ENCODE data around the gene FADD.

Gene FADD

DNA sequence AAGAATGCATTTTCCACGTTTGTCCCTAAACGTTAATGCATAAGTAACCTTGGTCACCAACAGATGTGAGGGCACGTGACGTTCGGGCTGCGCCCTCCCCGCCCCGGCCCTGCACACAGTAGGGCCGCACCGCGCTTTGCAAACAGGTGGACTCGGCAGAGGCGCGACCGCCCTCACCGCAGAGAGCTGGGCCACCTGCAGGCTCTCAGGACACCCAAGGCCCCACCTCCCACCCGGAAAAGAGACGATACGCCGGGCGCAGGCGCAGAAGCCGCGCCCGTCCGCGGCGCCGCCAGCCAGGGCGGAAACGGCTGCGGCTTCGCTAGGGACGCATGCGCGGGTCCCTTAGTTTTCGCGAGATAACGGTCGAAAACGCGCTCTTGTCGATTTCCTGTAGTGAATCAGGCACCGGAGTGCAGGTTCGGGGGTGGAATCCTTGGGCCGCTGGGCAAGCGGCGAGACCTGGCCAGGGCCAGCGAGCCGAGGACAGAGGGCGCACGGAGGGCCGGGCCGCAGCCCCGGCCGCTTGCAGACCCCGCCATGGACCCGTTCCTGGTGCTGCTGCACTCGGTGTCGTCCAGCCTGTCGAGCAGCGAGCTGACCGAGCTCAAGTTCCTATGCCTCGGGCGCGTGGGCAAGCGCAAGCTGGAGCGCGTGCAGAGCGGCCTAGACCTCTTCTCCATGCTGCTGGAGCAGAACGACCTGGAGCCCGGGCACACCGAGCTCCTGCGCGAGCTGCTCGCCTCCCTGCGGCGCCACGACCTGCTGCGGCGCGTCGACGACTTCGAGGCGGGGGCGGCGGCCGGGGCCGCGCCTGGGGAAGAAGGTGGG, at the start of gene FADD:
Gene FADD (plus strand): TSS at position 377 of the 831 bp plus-strand sequence. CDS start 164 bp downstream, at position 541.
- DNase-seq = peak; percentile 77

DNA sequence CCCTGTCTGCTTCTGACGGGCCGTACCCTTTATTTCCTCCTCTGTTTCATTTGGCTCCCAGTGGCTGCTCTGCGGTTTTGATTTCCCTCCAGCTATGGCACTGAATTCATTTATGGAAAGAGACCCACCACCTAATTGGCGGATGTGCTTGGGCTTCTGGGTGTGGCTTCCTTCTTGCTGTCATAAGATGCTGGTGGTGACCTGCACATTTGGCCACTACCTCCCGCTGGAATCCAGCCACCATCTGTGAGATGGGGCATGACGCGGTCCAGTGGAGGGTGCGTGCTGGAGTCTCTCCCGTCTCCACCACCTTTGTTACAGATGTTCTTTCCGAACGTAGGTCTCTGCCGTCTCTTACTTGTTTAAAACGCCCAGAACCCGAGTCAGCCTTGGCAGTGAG, 47.7 kb upstream of the FADD start:
- DNase-seq = no peak

- no peak for DNase-seq
These were observed 46.6 kb upstream of the FADD start for GRCh38 chr11:70156291-70157037.

GRCh38 chr11:70158201-70158600, 44.9 kb upstream of the FADD start:
- DNase-seq = no peak

- no peak for DNase-seq
These were observed 44.2 kb upstream of the FADD start for GRCh38 chr11:70158757-70159389.

DNA sequence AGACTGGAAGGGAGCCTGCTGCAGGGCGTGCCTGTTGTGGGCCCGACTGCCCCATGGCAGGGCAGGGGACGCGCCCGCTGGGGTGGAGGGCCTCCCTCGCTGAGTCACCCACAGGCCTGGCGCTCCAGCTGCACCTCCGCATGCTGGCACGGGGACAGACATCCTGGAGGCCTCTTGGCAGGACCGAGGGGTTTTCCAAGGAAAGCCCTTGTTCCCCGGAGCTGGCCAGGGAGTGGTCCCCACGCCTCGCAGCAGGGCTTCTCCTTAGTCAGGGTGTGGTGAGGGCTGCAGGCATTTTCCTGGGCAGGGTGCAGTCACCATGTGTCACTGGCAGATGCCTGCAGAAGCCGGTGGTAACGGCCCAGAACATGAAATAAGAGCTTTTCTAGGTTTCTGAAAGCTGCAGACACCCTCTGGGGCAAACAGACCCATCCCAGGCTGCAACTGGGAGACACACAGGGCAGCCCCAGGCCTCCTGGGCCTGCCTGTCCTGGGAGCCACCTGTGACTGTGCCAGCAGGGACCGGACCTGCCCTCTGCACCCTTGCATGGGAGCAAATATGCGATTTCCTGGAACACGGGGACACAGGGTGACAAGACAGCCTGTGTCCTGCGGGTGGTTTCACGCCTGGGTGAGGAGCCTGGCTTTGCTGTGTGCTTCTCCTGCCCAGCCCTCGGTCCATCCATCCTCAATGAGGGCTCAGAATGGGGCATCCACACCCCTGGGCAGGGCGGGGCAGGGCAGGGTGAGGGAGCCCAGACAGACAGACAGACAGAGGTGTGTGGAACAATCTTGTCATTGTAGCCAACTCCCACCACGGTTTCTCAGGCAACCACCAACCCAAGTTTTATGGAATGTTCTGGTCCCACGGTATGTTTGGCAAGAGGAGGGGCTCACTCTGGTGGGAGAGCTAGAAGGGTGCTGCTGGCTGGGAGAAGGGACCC, 43.2 kb upstream of the FADD start:
- no peak for DNase-seq

DNA sequence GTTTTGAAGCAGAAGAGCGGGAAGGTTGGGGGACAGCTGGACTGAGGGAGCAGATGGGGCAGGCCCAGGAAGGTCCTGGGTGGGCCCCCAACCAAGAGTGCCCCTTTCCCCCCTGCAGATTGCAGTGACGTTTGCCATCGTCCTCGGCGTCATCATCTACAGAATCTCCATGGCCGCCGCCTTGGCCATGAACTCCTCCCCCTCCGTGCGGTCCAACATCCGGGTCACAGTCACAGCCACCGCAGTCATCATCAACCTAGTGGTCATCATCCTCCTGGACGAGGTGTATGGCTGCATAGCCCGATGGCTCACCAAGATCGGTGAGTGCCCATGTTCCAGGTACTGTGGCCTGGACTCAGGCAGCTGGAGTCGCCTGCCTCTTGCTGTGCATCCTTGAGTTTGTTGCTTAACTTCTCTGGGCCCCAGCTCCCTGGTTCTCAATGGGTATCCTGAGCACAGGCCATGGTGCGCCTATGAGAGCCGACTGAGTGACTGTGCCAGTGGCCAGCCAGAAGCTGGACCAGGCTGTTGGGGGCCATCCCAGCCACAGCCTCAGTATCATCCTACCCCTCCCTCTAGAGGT, 42.0 kb upstream of the FADD start:
- DNase-seq = no peak

- no peak for DNase-seq
These were observed 38.4 kb upstream of the FADD start for GRCh38 chr11:70164705-70165104.

- no peak for DNase-seq
These were observed 36.0 kb upstream of the FADD start for GRCh38 chr11:70167120-70167519.

GRCh38 chr11:70167723-70168404, 35.2 kb upstream of the FADD start:
- no peak for DNase-seq

DNA sequence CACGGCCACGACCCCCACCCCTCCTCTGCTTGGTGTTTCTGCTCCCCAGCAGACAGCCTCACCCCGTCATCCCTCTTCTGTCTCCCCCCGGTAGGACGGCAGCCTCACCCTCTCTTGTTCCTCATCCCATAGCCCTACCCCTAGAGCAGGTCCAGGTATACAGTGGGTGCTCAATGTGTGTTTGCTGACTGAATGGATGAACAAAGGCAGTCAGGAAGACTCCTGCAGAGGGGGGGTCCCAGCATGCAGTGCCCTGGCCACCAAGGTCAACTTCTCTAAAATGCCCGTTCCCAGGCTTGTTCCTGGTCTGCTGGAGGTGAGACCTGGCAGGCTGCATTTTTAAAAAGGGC, 34.7 kb upstream of the FADD start:
- DNase-seq = no peak

DNA sequence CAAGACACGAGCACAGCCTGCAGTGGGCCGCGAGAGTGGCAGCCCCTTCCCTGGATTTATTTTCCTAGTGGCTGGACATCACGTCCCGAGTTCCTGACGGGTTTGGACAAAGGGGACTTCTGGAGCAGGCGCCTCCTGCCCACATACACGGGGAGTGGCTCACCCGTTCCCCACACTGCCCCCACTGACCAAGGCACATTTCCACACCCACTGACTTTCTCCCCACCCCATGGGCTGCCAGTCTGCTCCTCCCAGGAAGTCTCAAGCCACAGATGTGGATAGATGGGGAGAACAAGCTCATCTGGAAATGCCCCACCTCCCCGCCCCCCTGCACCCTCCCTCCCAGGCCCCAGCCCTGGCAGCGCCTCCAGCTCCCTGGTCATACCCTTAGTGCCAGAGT, 34.0 kb upstream of the FADD start:
- DNase-seq = no peak

DNA sequence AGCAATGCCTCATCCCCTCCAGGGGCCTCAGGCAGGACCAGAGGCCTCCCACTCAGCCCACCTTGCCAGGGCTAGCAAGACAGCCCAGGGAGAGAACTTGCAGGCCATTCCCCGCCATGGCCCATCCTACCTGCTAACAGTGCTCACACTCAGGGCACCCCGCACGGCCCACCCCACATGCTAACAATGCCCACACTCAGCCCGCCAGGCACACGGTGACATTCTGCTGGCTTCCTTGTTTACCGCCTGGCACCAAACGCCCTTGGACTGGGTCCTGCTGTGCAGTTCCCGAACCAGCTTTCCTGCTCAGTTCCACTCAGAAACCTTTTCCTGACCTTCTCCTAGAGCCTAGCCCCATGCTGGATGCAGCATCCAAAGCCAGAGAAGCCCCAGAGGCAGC, 33.5 kb upstream of the FADD start:
- no peak for DNase-seq

DNA sequence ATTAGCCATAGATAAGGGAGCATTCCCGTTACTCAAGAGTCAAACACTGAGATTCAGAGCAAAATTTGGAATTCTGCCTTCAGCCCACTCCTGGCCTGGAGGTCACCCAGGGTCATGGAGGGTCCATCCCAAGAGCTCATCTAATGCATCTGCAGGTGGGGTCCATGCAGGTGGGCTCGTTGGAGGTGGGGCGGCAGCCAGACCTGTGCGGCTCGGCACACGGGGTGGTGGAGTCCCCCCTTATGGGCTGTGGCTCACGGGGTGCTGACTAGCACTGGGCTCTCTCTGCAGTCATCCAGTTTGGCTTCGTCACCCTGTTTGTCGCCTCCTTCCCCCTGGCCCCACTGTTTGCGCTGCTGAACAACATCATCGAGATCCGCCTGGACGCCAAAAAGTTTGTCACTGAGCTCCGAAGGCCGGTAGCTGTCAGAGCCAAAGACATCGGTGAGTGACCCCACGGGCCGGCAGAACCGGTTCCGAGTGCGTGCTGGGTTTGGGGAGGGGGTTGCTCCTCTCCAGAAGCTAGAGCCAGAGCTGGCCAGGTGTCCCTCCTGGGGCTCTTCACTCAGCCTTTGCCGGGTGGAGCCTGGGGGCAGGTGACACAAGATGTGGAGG, 32.4 kb upstream of the FADD start:
- DNase-seq = no peak

GRCh38 chr11:70173018-70173417, 30.1 kb upstream of the FADD start:
- DNase-seq = no peak

DNA sequence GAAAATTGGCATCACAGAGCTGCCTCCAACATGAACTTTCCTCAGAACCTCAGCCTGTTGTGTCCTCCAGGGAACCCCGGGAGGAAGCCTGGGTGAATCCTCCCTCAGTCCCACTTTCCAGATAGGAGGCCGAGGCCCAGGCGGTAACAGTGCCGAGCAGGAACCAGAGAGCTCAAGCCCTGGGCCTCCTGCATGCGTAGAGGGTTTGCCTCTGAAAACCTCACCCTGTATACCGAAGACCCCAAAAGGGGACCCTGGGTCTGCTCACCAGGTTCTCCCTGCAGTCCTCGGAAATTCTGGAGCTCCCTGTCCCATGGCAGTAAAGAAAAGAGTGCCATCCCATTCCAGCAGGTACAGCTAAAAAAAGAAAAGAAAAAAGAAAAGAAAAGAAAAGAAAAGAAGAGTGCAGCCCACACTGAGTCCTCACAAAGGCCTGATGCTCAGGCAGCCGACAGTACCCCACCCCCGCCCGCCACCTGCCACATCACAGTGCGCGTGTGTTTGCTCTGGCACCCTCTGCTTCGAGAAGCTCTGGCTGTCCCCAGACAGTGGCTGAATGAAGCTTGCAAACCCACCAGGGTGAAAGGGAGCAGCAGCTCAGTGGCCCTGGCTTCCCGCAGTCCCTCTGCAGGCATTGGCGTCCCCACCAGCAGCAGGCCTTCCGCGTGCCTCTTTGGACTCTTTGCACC, 28.4 kb upstream of the FADD start:
- DNase-seq = no peak

- no peak for DNase-seq
These were observed 27.8 kb upstream of the FADD start for GRCh38 chr11:70175236-70175698.

- DNase-seq = no peak
These were observed 26.0 kb upstream of the FADD start for GRCh38 chr11:70176940-70177689.

- DNase-seq = no peak
These were observed 22.2 kb upstream of the FADD start for GRCh38 chr11:70180906-70181305.

- no peak for DNase-seq
These were observed 20.8 kb upstream of the FADD start for GRCh38 chr11:70182266-70182665.
